H1 (cell line): ENCODE data around the gene ADCY1. TPM values are rescaled to one million over a fixed set of nuclear protein-coding genes. Genes with fewer than 3 reads are reported as not detected.

ENCODE experiments used
- NANOG ChIP-seq: IDR thresholded peaks from 2 replicates; pipeline ENCODE4 v1.6.1; 2011; ENCODE audit warnings: low read length, low read depth, mild to moderate bottlenecking, inconsistent platforms; ENCODE audit not compliant: insufficient read depth, poor library complexity, severe bottlenecking
- RNF2 ChIP-seq: fragments of 200-900, 300-1000 bp; sonication (generic); IDR thresholded peaks from 2 replicates; pipeline ENCODE4 v1.7.1; 2016; ENCODE audit warnings: borderline replicate concordance, low read depth, mild to moderate bottlenecking, antibody characterized with exemption, low read length; ENCODE audit not compliant: poor library complexity, severe bottlenecking; ENCODE audit errors: missing control alignments
- polyA plus RNA-seq, 7 experiments: library from polyadenylated mRNA; depleted of rRNA in 3 of 7; stranded (reverse) in 5 of 7; unstranded in 2 of 7; fragments of >200 nt in 5 of 7; fragments of 200-250 nt in 2 of 7; gene quantifications; 1 replicate in 5 of 7; 2 replicates in 1 of 7; 4 replicates in 1 of 7; pipeline versions ENCODE4 v1.2.1 to v1.2.3, GENCODE V29; 2011 to 2013; ENCODE audit warnings: missing spikeins in 2 of 7, mixed read lengths in 2 of 7
- total RNA-seq: library from RNA; stranded (reverse); fragmentation: NEBNext Ultra II Directional; extraction: Animal tissue kit (Norgen Biotek cat#: 25700); gene quantifications from 2 replicates; pipeline ENCODE4 v1.2.1, GENCODE V29; 2021

Gene ADCY1
- total and polyA plus RNA-seq, 2 of the 8 experiments (the other 6 are each of a cell fraction or from before 2014, with no cell fraction given): 7.9 to 26.9 TPM

- TF ChIP-seq RNF2: no peak
- no peak for TF ChIP-seq NANOG
Measured at GRCh38 chr7:45692031-45692430, 117.9 kb downstream of the ADCY1 start (continued).
